Measurements from ENCODE around the gene CBFB.

Gene CBFB

DNA sequence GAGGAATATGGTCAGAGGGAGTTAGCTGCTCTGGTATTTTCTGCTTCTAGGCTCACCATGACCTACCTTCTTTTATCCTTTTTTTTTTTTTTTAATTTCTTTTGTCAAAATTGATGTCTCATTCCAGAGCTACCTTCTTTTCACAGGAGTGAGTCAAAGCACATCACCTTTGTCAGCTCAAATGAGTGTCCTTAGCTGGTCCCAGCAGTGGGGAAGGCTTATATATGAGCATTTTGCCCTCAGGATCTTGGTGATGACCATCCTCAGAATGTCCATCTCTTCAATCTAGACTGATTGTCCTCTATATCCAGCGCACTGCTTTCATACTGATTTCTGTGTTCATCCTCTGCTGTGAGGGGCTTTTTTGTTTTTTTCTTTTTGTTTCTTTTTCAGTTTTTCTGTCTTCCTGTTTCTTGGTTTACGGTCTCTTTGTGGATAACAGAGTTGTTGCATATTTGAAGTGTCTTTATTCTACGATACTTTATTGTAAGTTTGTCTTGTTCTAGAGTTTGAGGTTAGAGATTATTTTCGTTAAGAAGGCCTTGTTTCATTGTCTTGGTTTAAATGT lies 24.9 kb downstream of the CBFB start:
- H3K27ac ChIP-seq (ENCODE audit: insufficient read depth in 1 of 2, low read depth in 1 of 2, low read length in 2 of 2, poor library complexity in 1 of 2, severe bottlenecking in 2 of 2): peak overlapping the region in 1 of 2 experiments; percentile 62
- POLR2A ChIA-PET: interaction anchor here (0.6 kb wide), 1 partner anchor 149 kb away, joined by 3 read pairs; no protein-coding TSS in a partner anchor
- 100% methylated on average over 1 of the region's 4 CpGs for WGBS (ENCODE audit: insufficient coverage)

DNA sequence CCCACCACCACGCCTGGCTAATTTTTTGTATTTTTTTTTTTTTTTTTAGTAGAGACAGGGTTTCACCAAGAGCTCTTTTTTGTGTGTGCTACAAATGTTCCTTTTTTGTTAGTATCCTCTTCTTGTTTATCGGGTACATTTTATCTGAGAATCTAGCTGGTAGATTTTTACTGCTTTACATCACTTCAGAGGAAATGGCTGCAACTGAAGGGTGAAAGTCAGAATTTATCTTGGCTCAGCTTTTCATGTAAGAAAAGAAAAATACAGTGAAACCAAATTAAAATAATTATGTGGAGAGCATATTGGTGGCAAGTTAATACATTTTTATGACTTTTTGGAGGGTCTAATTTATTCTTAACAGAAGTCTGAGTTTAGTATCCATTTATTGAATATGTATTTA lies 26.0 kb downstream of the CBFB start:
- POLR2A ChIA-PET: no interaction called here
- no peak overlapping the region for H3K27ac ChIP-seq (ENCODE audit: insufficient read depth in 1 of 2, low read depth in 1 of 2, low read length in 2 of 2, poor library complexity in 1 of 2, severe bottlenecking in 2 of 2)
- DNase-seq: no peak
- H3K9me3 ChIP-seq (ENCODE audit: control extremely low read depth in 1 of 5, control insufficient read depth in 4 of 5, insufficient read depth in 2 of 5, low read depth in 1 of 5, low read length in 4 of 5): no peaks in the 10 kb centered on the region
- H3K36me3 ChIP-seq (ENCODE audit: control insufficient read depth in 4 of 4, insufficient read depth in 4 of 4, low read length in 3 of 4): peaks cover 0 to 4% (median 3%) of the 10 kb centered on the region in 4 experiments
- no peaks in the 10 kb centered on the region for H3K27me3 ChIP-seq (replicated peaks in 2 of 5; ENCODE audit: control insufficient read depth in 4 of 5, insufficient read depth in 5 of 5, low read length in 4 of 5)
- peaks cover 5 to 37% (median 18%) of the 10 kb centered on the region in 4 experiments for H3K4me1 ChIP-seq (ENCODE audit: control extremely low read depth in 1 of 4, control insufficient read depth in 4 of 4, insufficient read depth in 4 of 4, low read length in 3 of 4)
- CTCF ChIA-PET: no interaction called here
- no CpG with 5 or more reads among the region's 2 CpGs for WGBS (ENCODE audit: insufficient coverage)
- H3K4me3 ChIP-seq (ENCODE audit: control insufficient read depth in 1 of 7, extremely low read depth in 1 of 7, insufficient read depth in 4 of 7, low read depth in 2 of 7, low read length in 6 of 7): no peak overlapping the region

More for the DNA sequence above, 24.9 kb downstream of the CBFB start:
- DNase-seq: peak in 2 of 3 donors; percentile 34 to 40
- CTCF ChIA-PET: interaction anchor here (0.8 to 2.8 kb wide), 5 partner anchors 10 to 37 kb away, joined by 3 to 14 read pairs (median 4); no protein-coding TSS in a partner anchor
- Histone ChIP-seq H3K4me1 (ENCODE audit: control extremely low read depth in 1 of 4, control insufficient read depth in 4 of 4, insufficient read depth in 4 of 4, low read length in 3 of 4) (peaks cover 5 to 32% (median 16%) of the 10 kb centered on the region in 4 experiments), H3K9me3 (ENCODE audit: control extremely low read depth in 1 of 5, control insufficient read depth in 4 of 5, insufficient read depth in 2 of 5, low read depth in 1 of 5, low read length in 4 of 5) (no peaks in the 10 kb centered on the region), H3K4me3 (ENCODE audit: control insufficient read depth in 1 of 7, extremely low read depth in 1 of 7, insufficient read depth in 4 of 7, low read depth in 2 of 7, low read length in 6 of 7) (peak overlapping the region in 1 of 7 experiments; percentile 37), H3K27me3 (replicated peaks in 2 of 5; ENCODE audit: control insufficient read depth in 4 of 5, insufficient read depth in 5 of 5, low read length in 4 of 5) (no peaks in the 10 kb centered on the region), H3K36me3 (ENCODE audit: control insufficient read depth in 4 of 4, insufficient read depth in 4 of 4, low read length in 3 of 4) (peaks cover 2 to 9% (median 7%) of the 10 kb centered on the region in 4 experiments)

DNA sequence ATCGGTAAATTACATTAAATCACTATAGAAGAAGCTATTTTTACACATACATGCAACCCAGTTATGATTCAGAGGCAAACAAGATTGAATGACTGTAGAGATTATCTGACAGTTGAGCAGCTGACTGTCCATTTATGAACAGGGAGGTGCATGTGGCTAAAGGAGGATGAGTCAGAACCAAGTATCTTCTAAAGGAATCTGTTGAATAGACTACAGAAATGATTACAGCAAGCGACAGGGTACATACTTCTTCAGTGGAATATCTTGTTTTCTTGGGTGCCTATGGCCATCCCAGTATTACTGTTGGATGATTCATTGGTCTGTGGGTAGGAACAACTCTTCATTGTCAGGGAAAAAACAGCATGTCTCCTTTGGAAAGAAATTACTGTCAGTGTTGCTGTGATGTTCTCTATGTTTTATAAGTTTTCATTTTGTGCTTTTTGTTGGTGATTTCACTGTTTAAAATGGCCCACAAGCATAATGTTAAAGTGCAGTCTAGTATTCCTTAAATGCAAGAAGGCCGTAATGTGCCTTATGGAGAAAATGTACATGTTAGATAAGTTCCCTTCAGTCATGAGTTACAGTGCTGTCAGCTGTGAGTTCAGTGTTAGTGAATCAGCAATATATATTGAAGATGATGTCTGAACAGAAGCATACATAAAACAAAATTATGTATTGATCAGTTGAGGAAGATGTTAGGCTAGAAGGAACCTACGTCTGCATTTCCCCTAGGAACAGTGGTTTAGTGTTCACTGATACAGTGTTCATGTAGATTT lies 27.0 kb downstream of the CBFB start:
- no peaks in the 10 kb centered on the region for H3K27me3 ChIP-seq (replicated peaks in 2 of 5; ENCODE audit: control insufficient read depth in 4 of 5, insufficient read depth in 5 of 5, low read length in 4 of 5)
- peak overlapping the region in 1 of 2 experiments; percentile 6 for H3K27ac ChIP-seq (ENCODE audit: insufficient read depth in 1 of 2, low read depth in 1 of 2, low read length in 2 of 2, poor library complexity in 1 of 2, severe bottlenecking in 2 of 2)
- DNase-seq: peak in 2 of 3 donors; percentile 38 to 56
- peaks cover 5 to 37% (median 18%) of the 10 kb centered on the region in 4 experiments for H3K4me1 ChIP-seq (ENCODE audit: control extremely low read depth in 1 of 4, control insufficient read depth in 4 of 4, insufficient read depth in 4 of 4, low read length in 3 of 4)
- H3K9me3 ChIP-seq (ENCODE audit: control extremely low read depth in 1 of 5, control insufficient read depth in 4 of 5, insufficient read depth in 2 of 5, low read depth in 1 of 5, low read length in 4 of 5): no peaks in the 10 kb centered on the region
- no peak overlapping the region for H3K4me3 ChIP-seq (ENCODE audit: control insufficient read depth in 1 of 7, extremely low read depth in 1 of 7, insufficient read depth in 4 of 7, low read depth in 2 of 7, low read length in 6 of 7)
- CTCF ChIA-PET: interaction anchor here (1.0 kb wide), 1 partner anchor 11 kb away, joined by 3 read pairs; no protein-coding TSS in a partner anchor
- peaks cover 0 to 7% (median 4%) of the 10 kb centered on the region in 4 experiments for H3K36me3 ChIP-seq (ENCODE audit: control insufficient read depth in 4 of 4, insufficient read depth in 4 of 4, low read length in 3 of 4)
- 100% methylated on average over 1 of the region's 4 CpGs for WGBS (ENCODE audit: insufficient coverage)
- POLR2A ChIA-PET: no interaction called here

GRCh38 chr16:67063008-67063407 lies 34.1 kb downstream of the CBFB start:
- ChIA-PET CTCF (interaction anchor here (0.9 to 1.1 kb wide), 2 partner anchors 11 to 38 kb away, joined by 3 to 5 read pairs; no protein-coding TSS in a partner anchor), POLR2A (no interaction called here)
- 0% methylated on average over 2 of the region's 2 CpGs for WGBS (ENCODE audit: insufficient coverage)

GRCh38 chr16:67068212-67068753 lies 39.3 kb downstream of the CBFB start:
- no peak overlapping the region for H3K4me3 ChIP-seq (ENCODE audit: control insufficient read depth in 1 of 7, extremely low read depth in 1 of 7, insufficient read depth in 4 of 7, low read depth in 2 of 7, low read length in 6 of 7)
- H3K4me1 ChIP-seq (ENCODE audit: control extremely low read depth in 1 of 4, control insufficient read depth in 4 of 4, insufficient read depth in 4 of 4, low read length in 3 of 4): peaks cover 3 to 15% (median 7%) of the 10 kb centered on the region in 4 experiments
- ChIA-PET POLR2A (no interaction called here), CTCF (interaction anchor here (0.7 to 3.1 kb wide), 5 partner anchors 13 to 87 kb away, joined by 3 to 12 read pairs (median 4); no protein-coding TSS in a partner anchor)
- H3K27ac ChIP-seq (ENCODE audit: insufficient read depth in 1 of 2, low read depth in 1 of 2, low read length in 2 of 2, poor library complexity in 1 of 2, severe bottlenecking in 2 of 2): no peak overlapping the region
- WGBS (ENCODE audit: insufficient coverage): 100% methylated on average over 1 of the region's 2 CpGs
- no peaks in the 10 kb centered on the region for H3K27me3 ChIP-seq (replicated peaks in 2 of 5; ENCODE audit: control insufficient read depth in 4 of 5, insufficient read depth in 5 of 5, low read length in 4 of 5)
- peaks cover 20 to 50% (median 34%) of the 10 kb centered on the region in 4 experiments for H3K36me3 ChIP-seq (ENCODE audit: control insufficient read depth in 4 of 4, insufficient read depth in 4 of 4, low read length in 3 of 4)
- no peak for DNase-seq
- H3K9me3 ChIP-seq (ENCODE audit: control extremely low read depth in 1 of 5, control insufficient read depth in 4 of 5, insufficient read depth in 2 of 5, low read depth in 1 of 5, low read length in 4 of 5): no peaks in the 10 kb centered on the region

More at GRCh38 chr16:67063008-67063407, 34.1 kb downstream of the CBFB start:
- Histone ChIP-seq H3K4me3 (ENCODE audit: control insufficient read depth in 1 of 7, extremely low read depth in 1 of 7, insufficient read depth in 4 of 7, low read depth in 2 of 7, low read length in 6 of 7) (peak overlapping the region in 3 of 7 experiments; percentile 17 to 69 (median 44)), H3K27me3 (replicated peaks in 2 of 5; ENCODE audit: control insufficient read depth in 4 of 5, insufficient read depth in 5 of 5, low read length in 4 of 5) (no peaks in the 10 kb centered on the region), H3K36me3 (ENCODE audit: control insufficient read depth in 4 of 4, insufficient read depth in 4 of 4, low read length in 3 of 4) (peaks cover 4 to 20% (median 15%) of the 10 kb centered on the region in 4 experiments), H3K27ac (ENCODE audit: insufficient read depth in 1 of 2, low read depth in 1 of 2, low read length in 2 of 2, poor library complexity in 1 of 2, severe bottlenecking in 2 of 2) (peak overlapping the region in 1 of 2 experiments; percentile 77), H3K9me3 (ENCODE audit: control extremely low read depth in 1 of 5, control insufficient read depth in 4 of 5, insufficient read depth in 2 of 5, low read depth in 1 of 5, low read length in 4 of 5) (no peaks in the 10 kb centered on the region), H3K4me1 (ENCODE audit: control extremely low read depth in 1 of 4, control insufficient read depth in 4 of 4, insufficient read depth in 4 of 4, low read length in 3 of 4) (peaks cover 9 to 34% (median 19%) of the 10 kb centered on the region in 4 experiments)
- DNase-seq: peak; percentile 31 to 68 (median 50)

- Histone ChIP-seq H3K4me3 (ENCODE audit: control insufficient read depth in 1 of 7, extremely low read depth in 1 of 7, insufficient read depth in 4 of 7, low read depth in 2 of 7, low read length in 6 of 7) (no peak overlapping the region), H3K36me3 (ENCODE audit: control insufficient read depth in 4 of 4, insufficient read depth in 4 of 4, low read length in 3 of 4) (peaks cover 27 to 61% (median 44%) of the 10 kb centered on the region in 4 experiments), H3K9me3 (ENCODE audit: control extremely low read depth in 1 of 5, control insufficient read depth in 4 of 5, insufficient read depth in 2 of 5, low read depth in 1 of 5, low read length in 4 of 5) (no peaks in the 10 kb centered on the region), H3K27me3 (replicated peaks in 2 of 5; ENCODE audit: control insufficient read depth in 4 of 5, insufficient read depth in 5 of 5, low read length in 4 of 5) (no peaks in the 10 kb centered on the region), H3K27ac (ENCODE audit: insufficient read depth in 1 of 2, low read depth in 1 of 2, low read length in 2 of 2, poor library complexity in 1 of 2, severe bottlenecking in 2 of 2) (no peak overlapping the region), H3K4me1 (ENCODE audit: control extremely low read depth in 1 of 4, control insufficient read depth in 4 of 4, insufficient read depth in 4 of 4, low read length in 3 of 4) (no peaks in the 10 kb centered on the region)
- no peak for DNase-seq
- 100% methylated on average over 1 of the region's 4 CpGs for WGBS (ENCODE audit: insufficient coverage)
- CTCF ChIA-PET: interaction anchor here (0.9 to 1.0 kb wide), 2 partner anchors 51 to 84 kb away, joined by 3 read pairs; no protein-coding TSS in a partner anchor
- POLR2A ChIA-PET: interaction anchor here (0.5 to 1.2 kb wide), 2 partner anchors 11 to 605 kb away, joined by 3 to 8 read pairs; no protein-coding TSS in a partner anchor
Observed at GRCh38 chr16:67071476-67072048, 42.6 kb downstream of the CBFB start.

Data from common myeloid progenitor, CD34-positive (primary cell).